CD4-positive, alpha-beta memory T cell (primary cell): ENCODE data around the gene IMMT. TPM values are rescaled to one million over a fixed set of nuclear protein-coding genes. Genes with fewer than 3 reads are reported as not detected.
A peak's percentile ranks its signal among the peaks of the same experiment; 100 is the strongest.

ENCODE experiments used
- CTCF ChIA-PET: fragments of 350-600 bp; sonication (Branson Sonifier 250); formaldehyde crosslinking; loops from one replicate; lab custom pipeline; 2021; ENCODE audit warnings: inconsistent platforms; ENCODE audit not compliant: partially characterized antibody; lab: Charles Lee
- POLR2A ChIA-PET: fragments of 350-600 bp; sonication (Branson Sonifier 250); formaldehyde crosslinking; loops from one replicate; lab custom pipeline; 2021; ENCODE audit not compliant: partially characterized antibody; lab: Charles Lee
- DNase-seq, 5 donors: peaks; one replicate each; pipeline versions ENCODE4 v3.0.0 to v3.0.0-alpha.2; 2020 to 2022; ENCODE audit warnings: mixed read lengths in 1 of 5
- H3K27ac ChIP-seq: one replicate; pipeline ENCODE4 v1.7.0; 2013; ENCODE audit warnings: low read depth, low read length
- H3K27me3 ChIP-seq: 2 replicates; pipeline ENCODE4 v1.7.0; 2013; ENCODE audit warnings: mild to moderate bottlenecking, low read length, moderate library complexity; ENCODE audit not compliant: insufficient read depth
- H3K36me3 ChIP-seq: 2 replicates; pipeline ENCODE4 v1.7.0; 2013; ENCODE audit warnings: mild to moderate bottlenecking, low read length, moderate library complexity; ENCODE audit not compliant: insufficient read depth
- H3K4me1 ChIP-seq: 2 replicates; pipeline ENCODE4 v1.7.0; 2013; ENCODE audit warnings: mild to moderate bottlenecking, low read length, moderate library complexity; ENCODE audit not compliant: insufficient read depth
- H3K4me3 ChIP-seq, 2 donors: one replicate each; pipeline ENCODE4 v1.7.0; 2013; ENCODE audit warnings: low read length in 2 of 2, mild to moderate bottlenecking in 1 of 2
- H3K9me3 ChIP-seq, 2 donors: one replicate each; pipeline ENCODE4 v1.7.0; 2013; ENCODE audit warnings: low read length in 2 of 2, control low read depth in 1 of 2; ENCODE audit not compliant: control insufficient read depth in 1 of 2
- H3K27ac Mint-ChIP-seq, 7 donors: one replicate each; pipeline ENCODE4 v1.8.0; 2020 to 2021; ENCODE audit warnings: mixed read lengths in 7 of 7, mild to moderate bottlenecking in 6 of 7, inconsistent platforms in 3 of 7, moderate library complexity in 3 of 7
- H3K27me3 Mint-ChIP-seq, 2 donors: one replicate each; pipeline ENCODE4 v1.8.0; 2020 to 2021; ENCODE audit warnings: mixed read lengths in 2 of 2
- H3K36me3 Mint-ChIP-seq, 2 donors: one replicate each; pipeline ENCODE4 v1.8.0; 2020 to 2021; ENCODE audit warnings: mixed read lengths in 2 of 2, inconsistent platforms in 1 of 2, mild to moderate bottlenecking in 1 of 2
- H3K4me1 Mint-ChIP-seq, 4 donors: one replicate each; pipeline ENCODE4 v1.8.0; 2020 to 2021; ENCODE audit warnings: mixed read lengths in 4 of 4, mild to moderate bottlenecking in 1 of 4
- H3K4me3 Mint-ChIP-seq, 8 donors: one replicate each; pipeline ENCODE4 v1.8.0; 2020 to 2021; ENCODE audit warnings: mixed read lengths in 8 of 8, mild to moderate bottlenecking in 7 of 8, moderate library complexity in 6 of 8, inconsistent platforms in 3 of 8
- H3K9me3 Mint-ChIP-seq, 8 donors: one replicate each; pipeline ENCODE4 v1.8.0; 2020 to 2021; ENCODE audit warnings: mixed read lengths in 8 of 8, mild to moderate bottlenecking in 5 of 8, inconsistent platforms in 3 of 8, moderate library complexity in 1 of 8
- intact Hi-C: fragments of 100-400 bp; cut with micrococcal nuclease; formaldehyde crosslinking; loops from one replicate; pipeline ENCODE4 v1.15.1; 2023
- polyA plus RNA-seq, 2 donors: library from polyadenylated mRNA; unstranded; fragments of 300-500 nt; fragmentation: Illumina TruSeq; gene quantifications; one replicate each; pipeline ENCODE4 v1.2.3, GENCODE V29; 2021
- total RNA-seq, 2 experiments: library from RNA; stranded (reverse); gene quantifications; one replicate each; pipeline ENCODE4 v1.2.3, GENCODE V29; 2021

Gene IMMT
- total and polyA plus RNA-seq, 4 experiments from 2014 or later: 49.8 to 82.7 (median 78.0) TPM

GRCh38 chr2:86105969-86106945, 89.0 kb downstream of the IMMT start, which contains the start of gene PTCD3:
Gene PTCD3 (plus strand): TSS chr2:86106235. CDS start chr2:86106248, 13 bp downstream.
- intact Hi-C loops: loop anchor here (1.0 to 5.0 kb wide), 6 partner anchors 68 to 489 kb away; partner anchors contain the start of genes IMMT, KDM3A and USP39
- peaks cover 13% of the 10 kb centered on the region for H3K36me3 ChIP-seq
- Mint-ChIP-seq H3K9me3 (no peaks in the 10 kb centered on the region), H3K4me3 (peak within 1 kb of the TSS; percentile 88 to 96 (median 92)), H3K27me3 (no peaks in the 10 kb centered on the region), H3K4me1 (peaks cover 50 to 85% (median 64%) of the 10 kb centered on the region in 4 donors), H3K36me3 (peaks cover 30 to 61% of the 10 kb centered on the region in 2 donors), H3K27ac (peak within 1 kb of the TSS; percentile 93 to 100 (median 99))
- peaks cover 34% of the 10 kb centered on the region for H3K4me1 ChIP-seq
- H3K27ac ChIP-seq: peak within 1 kb of the TSS; percentile 82
- ChIA-PET POLR2A (interaction anchor here (0.7 to 2.1 kb wide), 21 partner anchors 10 to 780 kb away, joined by 3 to 24 read pairs (median 5); partner anchors contain the start of genes IMMT, KDM3A, MRPL35 and ST3GAL5), CTCF (interaction anchor here (1.1 to 2.1 kb wide), 5 partner anchors 26 to 291 kb away, joined by 3 to 14 read pairs (median 8); no protein-coding TSS in a partner anchor)
- H3K4me3 ChIP-seq: peak within 1 kb of the TSS; percentile 73 to 83
- no peaks in the 10 kb centered on the region for H3K9me3 ChIP-seq
- no peaks in the 10 kb centered on the region for H3K27me3 ChIP-seq
- peak; percentile 92 to 97 (median 94) for DNase-seq

GRCh38 chr2:86105252-86105968, 89.9 kb downstream of the IMMT start, which contains the start of gene POLR1A:
Gene POLR1A (minus strand): TSS chr2:86105886. CDS start chr2:86105776, 110 bp downstream.
- Histone ChIP-seq H3K4me3 (peak within 1 kb of the TSS; percentile 73 to 83), H3K27ac (peak within 1 kb of the TSS; percentile 82), H3K4me1 (peaks cover 34% of the 10 kb centered on the region), H3K9me3 (no peaks in the 10 kb centered on the region), H3K36me3 (peaks cover 7% of the 10 kb centered on the region), H3K27me3 (no peaks in the 10 kb centered on the region)
- POLR2A ChIA-PET: interaction anchor here (0.7 to 2.1 kb wide), 21 partner anchors 10 to 779 kb away, joined by 3 to 24 read pairs (median 5); partner anchors contain the start of genes IMMT, KDM3A, MRPL35 and ST3GAL5
- peak; percentile 88 to 91 (median 90) for DNase-seq
- peak within 1 kb of the TSS; percentile 93 to 100 (median 99) for H3K27ac Mint-ChIP-seq
- intact Hi-C loops: loop anchor here (1.0 to 5.0 kb wide), 2 partner anchors 278 to 488 kb away; partner anchors contain the start of gene USP39
- peaks cover 47 to 79% (median 61%) of the 10 kb centered on the region in 4 donors for H3K4me1 Mint-ChIP-seq
- H3K9me3 Mint-ChIP-seq: no peaks in the 10 kb centered on the region
- CTCF ChIA-PET: interaction anchor here (1.1 to 2.1 kb wide), 5 partner anchors 25 to 290 kb away, joined by 3 to 14 read pairs (median 8); no protein-coding TSS in a partner anchor
- H3K27me3 Mint-ChIP-seq: no peaks in the 10 kb centered on the region
- H3K36me3 Mint-ChIP-seq: peaks cover 24 to 58% of the 10 kb centered on the region in 2 donors
- peak within 1 kb of the TSS; percentile 88 to 96 (median 92) for H3K4me3 Mint-ChIP-seq

- Mint-ChIP-seq H3K9me3 (no peaks in the 10 kb centered on the region), H3K27me3 (no peaks in the 10 kb centered on the region), H3K27ac (peak overlapping the region in 1 of 7 donors; percentile 50), H3K4me3 (no peak overlapping the region), H3K36me3 (peaks cover 28 to 58% of the 10 kb centered on the region in 2 donors), H3K4me1 (peaks cover 42 to 67% (median 51%) of the 10 kb centered on the region in 4 donors)
- POLR2A ChIA-PET: no interaction called here
- H3K4me1 ChIP-seq: peaks cover 22% of the 10 kb centered on the region
- H3K27ac ChIP-seq: no peak overlapping the region
- CTCF ChIA-PET: interaction anchor here (1.2 kb wide), 1 partner anchor 275 kb away, joined by 3 read pairs; no protein-coding TSS in a partner anchor
- peaks cover 10% of the 10 kb centered on the region for H3K36me3 ChIP-seq
- DNase-seq: no peak
- no peaks in the 10 kb centered on the region for H3K9me3 ChIP-seq
- intact Hi-C loops: no loop called here
- no peak overlapping the region for H3K4me3 ChIP-seq
- no peaks in the 10 kb centered on the region for H3K27me3 ChIP-seq
Observed at GRCh38 chr2:86102157-86102556, 93.1 kb downstream of the IMMT start.

- Histone ChIP-seq H3K4me3 (no peak overlapping the region), H3K36me3 (peaks cover 15% of the 10 kb centered on the region), H3K4me1 (no peaks in the 10 kb centered on the region), H3K27ac (no peak overlapping the region), H3K9me3 (no peaks in the 10 kb centered on the region), H3K27me3 (no peaks in the 10 kb centered on the region)
- Mint-ChIP-seq H3K36me3 (peaks cover 50 to 72% of the 10 kb centered on the region in 2 donors), H3K4me1 (peaks cover 18 to 27% (median 21%) of the 10 kb centered on the region in 4 donors), H3K4me3 (no peak overlapping the region), H3K27ac (peak overlapping the region in 3 of 7 donors; percentile 0 to 82 (median 38)), H3K9me3 (no peaks in the 10 kb centered on the region), H3K27me3 (no peaks in the 10 kb centered on the region)
- ChIA-PET CTCF (interaction anchor here (1.1 to 1.8 kb wide), 2 partner anchors 18 to 29 kb away, joined by 4 to 6 read pairs; no protein-coding TSS in a partner anchor), POLR2A (interaction anchor here (0.7 kb wide), 1 partner anchor 343 kb away, joined by 3 read pairs; the partner anchor contains the start of gene KDM3A)
- intact Hi-C loops: no loop called here
- DNase-seq: no peak
Observed at GRCh38 chr2:86097913-86098312, 97.3 kb downstream of the IMMT start.

- ChIA-PET CTCF (interaction anchor here (1.1 to 1.8 kb wide), 2 partner anchors 17 to 29 kb away, joined by 4 to 6 read pairs; no protein-coding TSS in a partner anchor), POLR2A (interaction anchor here (0.7 kb wide), 1 partner anchor 344 kb away, joined by 3 read pairs; the partner anchor contains the start of gene KDM3A)
- peak overlapping the region in 3 of 7 donors; percentile 6 to 82 (median 64) for H3K27ac Mint-ChIP-seq
- no peaks in the 10 kb centered on the region for H3K27me3 Mint-ChIP-seq
- Histone ChIP-seq H3K9me3 (no peaks in the 10 kb centered on the region), H3K4me1 (no peaks in the 10 kb centered on the region), H3K27me3 (no peaks in the 10 kb centered on the region), H3K36me3 (peaks cover 15% of the 10 kb centered on the region), H3K4me3 (no peak overlapping the region), H3K27ac (no peak overlapping the region)
- H3K36me3 Mint-ChIP-seq: peaks cover 45 to 70% of the 10 kb centered on the region in 2 donors
- peaks cover 12 to 21% (median 16%) of the 10 kb centered on the region in 4 donors for H3K4me1 Mint-ChIP-seq
- intact Hi-C loops: no loop called here
- no peak overlapping the region for H3K4me3 Mint-ChIP-seq
- DNase-seq: no peak
- H3K9me3 Mint-ChIP-seq: no peaks in the 10 kb centered on the region
Observed at GRCh38 chr2:86097114-86097896, 98.0 kb downstream of the IMMT start.

- Histone ChIP-seq H3K4me3 (no peak overlapping the region), H3K9me3 (no peaks in the 10 kb centered on the region), H3K27me3 (no peaks in the 10 kb centered on the region), H3K27ac (no peak overlapping the region), H3K36me3 (peaks cover 25% of the 10 kb centered on the region), H3K4me1 (no peaks in the 10 kb centered on the region)
- peaks cover 50 to 66% of the 10 kb centered on the region in 2 donors for H3K36me3 Mint-ChIP-seq
- H3K27me3 Mint-ChIP-seq: no peaks in the 10 kb centered on the region
- no peak overlapping the region for H3K4me3 Mint-ChIP-seq
- H3K27ac Mint-ChIP-seq: no peak overlapping the region
- DNase-seq: no peak
- POLR2A ChIA-PET: no interaction called here
- intact Hi-C loops: no loop called here
- peaks cover 4 to 14% (median 9%) of the 10 kb centered on the region in 4 donors for H3K4me1 Mint-ChIP-seq
- CTCF ChIA-PET: no interaction called here
- no peaks in the 10 kb centered on the region for H3K9me3 Mint-ChIP-seq
Observed at GRCh38 chr2:86094229-86094628, 101.0 kb downstream of the IMMT start.
